Left ventricle myocardium inferior (tissue), 1 donor: Measurements from ENCODE around the gene SLC4A4. TPM values are rescaled to one million over a fixed set of nuclear protein-coding genes. Genes with fewer than 3 reads are reported as not detected.

Experiments used
- DNase-seq: peaks from one replicate; pipeline ENCODE4 v3.0.0-alpha.2; 2020
- H3K27ac ChIP-seq: fragments of 200-600 bp; replicated peaks from 2 replicates; pipeline ENCODE4 v1.8.0; 2021
- H3K27me3 ChIP-seq: fragments of 200-600 bp; 2 replicates; pipeline ENCODE4 v1.8.0; 2021; ENCODE audit warnings: low read depth
- H3K36me3 ChIP-seq: fragments of 200-600 bp; 2 replicates; pipeline ENCODE4 v1.8.0; 2021
- H3K4me1 ChIP-seq: fragments of 200-600 bp; 2 replicates; pipeline ENCODE4 v1.8.0; 2021
- H3K4me3 ChIP-seq: fragments of 200-600 bp; 2 replicates; pipeline ENCODE4 v1.8.0; 2021; ENCODE audit warnings: mild to moderate bottlenecking, moderate library complexity
- H3K9me3 ChIP-seq: fragments of 200-600 bp; replicated peaks from 2 replicates; pipeline ENCODE4 v1.8.0; 2021
- CTCF ChIP-seq: fragments of 200-600 bp; IDR thresholded peaks from 2 replicates; pipeline ENCODE4 v1.8.0; 2021; ENCODE audit warnings: antibody characterized with exemption, mild to moderate bottlenecking, borderline replicate concordance
- intact Hi-C: fragments of 100-400 bp; cut with micrococcal nuclease; formaldehyde crosslinking; loops from one replicate; pipeline ENCODE4 v1.11.0; 2022
- total RNA-seq: library from RNA; stranded (reverse); fragmentation: NEBNext Ultra II Directional; extraction: Animal tissue kit (Norgen Biotek cat#: 25700); gene quantifications from one replicate; pipeline ENCODE4 v1.2.1, GENCODE V29; 2021
- donor health status: DM: no; HTN: yes; CAD: no; lungs with severe emphysema.

The SLC4A4 gene
- total RNA-seq, 1 donor from 2014 or later: 29.8 TPM

- H3K36me3 ChIP-seq: no peaks in the 10 kb centered on the region
- peak; percentile 11 for DNase-seq
- TF ChIP-seq CTCF: no peak
- H3K4me3 ChIP-seq: no peak overlapping the region
- no peak overlapping the region for H3K27ac ChIP-seq
- H3K27me3 ChIP-seq: no peaks in the 10 kb centered on the region
- no peaks in the 10 kb centered on the region for H3K9me3 ChIP-seq
- peaks cover 12% of the 10 kb centered on the region for H3K4me1 ChIP-seq
- intact Hi-C loops: no loop called here
These were observed 30.1 kb downstream of the SLC4A4 start for GRCh38 chr4:71368906-71369305.

GRCh38 chr4:71369536-71369935, 30.7 kb downstream of the SLC4A4 start:
- intact Hi-C loops: no loop called here
- Histone ChIP-seq H3K36me3 (no peaks in the 10 kb centered on the region), H3K4me3 (no peak overlapping the region), H3K9me3 (no peaks in the 10 kb centered on the region), H3K27ac (no peak overlapping the region), H3K27me3 (no peaks in the 10 kb centered on the region), H3K4me1 (peaks cover 12% of the 10 kb centered on the region)
- DNase-seq: no peak
- no peak for TF ChIP-seq CTCF

- H3K4me1 ChIP-seq: peaks cover 18% of the 10 kb centered on the region
- no peaks in the 10 kb centered on the region for H3K27me3 ChIP-seq
- H3K27ac ChIP-seq: no peak overlapping the region
- H3K36me3 ChIP-seq: no peaks in the 10 kb centered on the region
- no peak for TF ChIP-seq CTCF
- DNase-seq: no peak
- no peak overlapping the region for H3K4me3 ChIP-seq
- intact Hi-C loops: no loop called here
- no peaks in the 10 kb centered on the region for H3K9me3 ChIP-seq
These were observed 36.7 kb downstream of the SLC4A4 start for GRCh38 chr4:71375494-71375893.

- Histone ChIP-seq H3K27me3 (no peaks in the 10 kb centered on the region), H3K4me3 (no peak overlapping the region), H3K4me1 (peaks cover 9% of the 10 kb centered on the region), H3K27ac (no peak overlapping the region), H3K9me3 (no peaks in the 10 kb centered on the region), H3K36me3 (no peaks in the 10 kb centered on the region)
- DNase-seq: no peak
- intact Hi-C loops: no loop called here
- no peak for TF ChIP-seq CTCF
These were observed 38.7 kb downstream of the SLC4A4 start for GRCh38 chr4:71377561-71377960.

GRCh38 chr4:71379126-71379525, 40.3 kb downstream of the SLC4A4 start:
- no peak overlapping the region for H3K4me3 ChIP-seq
- peaks cover 6% of the 10 kb centered on the region for H3K4me1 ChIP-seq
- H3K27ac ChIP-seq: no peak overlapping the region
- TF ChIP-seq CTCF: no peak
- DNase-seq: no peak
- H3K9me3 ChIP-seq: no peaks in the 10 kb centered on the region
- H3K36me3 ChIP-seq: no peaks in the 10 kb centered on the region
- intact Hi-C loops: no loop called here
- no peaks in the 10 kb centered on the region for H3K27me3 ChIP-seq

- Histone ChIP-seq H3K4me3 (no peak overlapping the region), H3K27ac (no peak overlapping the region), H3K9me3 (no peaks in the 10 kb centered on the region), H3K4me1 (peaks cover 6% of the 10 kb centered on the region), H3K36me3 (no peaks in the 10 kb centered on the region), H3K27me3 (no peaks in the 10 kb centered on the region)
- no peak for TF ChIP-seq CTCF
- intact Hi-C loops: no loop called here
- no peak for DNase-seq
These were observed 42.0 kb downstream of the SLC4A4 start for GRCh38 chr4:71380788-71381187.
